A673 (cell line): ENCODE results near the gene MAPK8IP3. TPM values are rescaled to one million over a fixed set of nuclear protein-coding genes. Genes with fewer than 3 reads are reported as not detected.

ENCODE experiments used
- BruUV-seq: library from RNA; stranded (reverse); fragments of 400-500 nt; replicated peaks from 2 replicates; lab custom pipeline; 2021; lab: Mats Ljungman, UMichigan
- CTCF ChIA-PET: fragments of 300-600 bp; sonication (Branson Sonifier 250); formaldehyde crosslinking; loops from one replicate; lab custom pipeline; 2022; ENCODE audit warnings: antibody characterized with exemption; lab: Charles Lee
- POLR2A ChIA-PET: fragments of 300-600 bp; sonication (Branson Sonifier 250); formaldehyde crosslinking; loops from one replicate; lab custom pipeline; 2022; ENCODE audit warnings: antibody characterized with exemption; ENCODE audit not compliant: low non-redundant PET; lab: Charles Lee
- DNase-seq: peaks from one replicate; pipeline ENCODE4 v3.0.0-alpha.2; 2015; ENCODE audit warnings: low spot score
- H3K27ac ChIP-seq: fragments of 200-600 bp; sonication (generic); 2 replicates; pipeline ENCODE4 v1.5.1; 2016; ENCODE audit warnings: mixed run types, low read depth, mild to moderate bottlenecking, mixed read lengths, antibody characterized with exemption, low read length; ENCODE audit not compliant: poor library complexity, severe bottlenecking
- H3K27me3 ChIP-seq: fragments of 200-600 bp; sonication (generic); replicated peaks from 2 replicates; pipeline ENCODE4 v1.6.1; 2017; ENCODE audit warnings: mixed run types, low read depth, mild to moderate bottlenecking, mixed read lengths, antibody characterized with exemption, low read length; ENCODE audit not compliant: insufficient read depth, poor library complexity
- H3K36me3 ChIP-seq: fragments of 200-600 bp; sonication (generic); 2 replicates; pipeline ENCODE4 v1.6.1; 2016; ENCODE audit warnings: mixed run types, mild to moderate bottlenecking, mixed read lengths, antibody characterized with exemption, low read length; ENCODE audit not compliant: insufficient read depth, poor library complexity, severe bottlenecking
- H3K4me1 ChIP-seq: fragments of 200-600 bp; sonication (generic); 2 replicates; pipeline ENCODE4 v1.6.1; 2017; ENCODE audit warnings: mixed run types, mild to moderate bottlenecking, mixed read lengths, antibody characterized with exemption, low read length; ENCODE audit not compliant: insufficient read depth, poor library complexity, severe bottlenecking
- H3K4me3 ChIP-seq: fragments of 200-600 bp; sonication (generic); 2 replicates; pipeline ENCODE4 v1.5.1; 2016; ENCODE audit warnings: low read depth, mixed run types, mild to moderate bottlenecking, mixed read lengths, low read length; ENCODE audit not compliant: poor library complexity, severe bottlenecking
- H3K9me3 ChIP-seq: fragments of 200-600 bp; sonication (generic); 2 replicates; pipeline ENCODE4 v1.6.1; 2016; ENCODE audit warnings: mixed run types, low read depth, mild to moderate bottlenecking, mixed read lengths, antibody characterized with exemption, low read length; ENCODE audit not compliant: poor library complexity, severe bottlenecking
- EZH2 ChIP-seq: fragments of 200-600 bp; sonication (generic); IDR thresholded peaks from 2 replicates; pipeline ENCODE4 v1.6.1; 2017; ENCODE audit warnings: borderline replicate concordance, low read depth, mild to moderate bottlenecking, mixed read lengths, antibody characterized with exemption, low read length; ENCODE audit not compliant: poor library complexity, severe bottlenecking
- intact Hi-C: fragments of 100-400 bp; cut with micrococcal nuclease; formaldehyde crosslinking; loops from one replicate; pipeline ENCODE4 v1.10.0; 2022; ENCODE audit not compliant: unreplicated experiment
- total RNA-seq: library from RNA; stranded (reverse); gene quantifications from 2 replicates; pipeline ENCODE4 v1.2.3, GENCODE V29; 2021
- TF ChIP-seq, protein P1 (sequence below): fragments of 300-800, 200-600 bp; sonication (generic); conservative IDR thresholded peaks from 2 replicates; pipeline ENCODE4 v1.5.1; 2017; ENCODE audit warnings: low read depth, mild to moderate bottlenecking, antibody characterized with exemption, low read length, moderate library complexity, mixed read lengths

Gene MAPK8IP3
- total RNA-seq, 1 experiment from 2014 or later, result 69.2 TPM

GRCh38 chr16:1788095-1788707 lies 82.2 kb downstream of the MAPK8IP3 start:
- H3K27ac ChIP-seq, result no peak overlapping the region
- no peak for TF ChIP-seq EZH2
- POLR2A ChIA-PET, result no interaction called here
- no peak overlapping the region for H3K4me3 ChIP-seq
- peaks cover 18% of the 10 kb centered on the region for H3K36me3 ChIP-seq
- H3K4me1 ChIP-seq, result no peaks in the 10 kb centered on the region
- intact Hi-C loops, result no loop called here
- no peaks in the 10 kb centered on the region for H3K9me3 ChIP-seq
- DNase-seq, result no peak
- H3K27me3 ChIP-seq, result no peaks in the 10 kb centered on the region
- no TSS peak for BruUV-seq
- CTCF ChIA-PET, result no interaction called here

GRCh38 chr16:1788708-1789100 lies 82.7 kb downstream of the MAPK8IP3 start:
- Histone ChIP-seq H3K9me3 (no peaks in the 10 kb centered on the region), H3K27ac (no peak overlapping the region), H3K4me3 (no peak overlapping the region), H3K27me3 (no peaks in the 10 kb centered on the region), H3K36me3 (peaks cover 18% of the 10 kb centered on the region), H3K4me1 (no peaks in the 10 kb centered on the region)
- POLR2A ChIA-PET, result no interaction called here
- DNase-seq, result no peak
- BruUV-seq, result no TSS peak
- CTCF ChIA-PET, result no interaction called here
- TF ChIP-seq, protein P1, sequence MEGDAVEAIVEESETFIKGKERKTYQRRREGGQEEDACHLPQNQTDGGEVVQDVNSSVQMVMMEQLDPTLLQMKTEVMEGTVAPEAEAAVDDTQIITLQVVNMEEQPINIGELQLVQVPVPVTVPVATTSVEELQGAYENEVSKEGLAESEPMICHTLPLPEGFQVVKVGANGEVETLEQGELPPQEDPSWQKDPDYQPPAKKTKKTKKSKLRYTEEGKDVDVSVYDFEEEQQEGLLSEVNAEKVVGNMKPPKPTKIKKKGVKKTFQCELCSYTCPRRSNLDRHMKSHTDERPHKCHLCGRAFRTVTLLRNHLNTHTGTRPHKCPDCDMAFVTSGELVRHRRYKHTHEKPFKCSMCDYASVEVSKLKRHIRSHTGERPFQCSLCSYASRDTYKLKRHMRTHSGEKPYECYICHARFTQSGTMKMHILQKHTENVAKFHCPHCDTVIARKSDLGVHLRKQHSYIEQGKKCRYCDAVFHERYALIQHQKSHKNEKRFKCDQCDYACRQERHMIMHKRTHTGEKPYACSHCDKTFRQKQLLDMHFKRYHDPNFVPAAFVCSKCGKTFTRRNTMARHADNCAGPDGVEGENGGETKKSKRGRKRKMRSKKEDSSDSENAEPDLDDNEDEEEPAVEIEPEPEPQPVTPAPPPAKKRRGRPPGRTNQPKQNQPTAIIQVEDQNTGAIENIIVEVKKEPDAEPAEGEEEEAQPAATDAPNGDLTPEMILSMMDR, result no peak
- TF ChIP-seq EZH2, result no peak
- intact Hi-C loops, result no loop called here

GRCh38 chr16:1789643-1790045 lies 83.6 kb downstream of the MAPK8IP3 start:
- Histone ChIP-seq H3K27me3 (no peaks in the 10 kb centered on the region), H3K4me1 (no peaks in the 10 kb centered on the region), H3K36me3 (peaks cover 18% of the 10 kb centered on the region), H3K27ac (no peak overlapping the region), H3K4me3 (no peak overlapping the region), H3K9me3 (no peaks in the 10 kb centered on the region)
- ChIA-PET POLR2A (no interaction called here), CTCF (no interaction called here)
- no peak for TF ChIP-seq EZH2
- TF ChIP-seq, protein P1, result no peak
- no TSS peak for BruUV-seq
- intact Hi-C loops, result no loop called here
- DNase-seq, result no peak

- no peaks in the 10 kb centered on the region for H3K4me1 ChIP-seq
- POLR2A ChIA-PET, result interaction anchor here (0.6 kb wide), 1 partner anchor 11 kb away, joined by 3 read pairs; no protein-coding TSS in a partner anchor
- TF ChIP-seq, protein P1, result no peak
- TF ChIP-seq EZH2, result no peak
- DNase-seq, result no peak
- intact Hi-C loops, result no loop called here
- H3K27ac ChIP-seq, result no peak overlapping the region
- CTCF ChIA-PET, result no interaction called here
- H3K9me3 ChIP-seq, result no peaks in the 10 kb centered on the region
- no peak overlapping the region for H3K4me3 ChIP-seq
- peaks cover 18% of the 10 kb centered on the region for H3K36me3 ChIP-seq
- no peaks in the 10 kb centered on the region for H3K27me3 ChIP-seq
- no TSS peak for BruUV-seq
Observed at GRCh38 chr16:1790261-1790610, 84.2 kb downstream of the MAPK8IP3 start.
